K562 treated with DMSO at 1 percent for 48 hours (cell line): ENCODE data around the gene CRISP1. TPM values are rescaled to one million over a fixed set of nuclear protein-coding genes. Genes with fewer than 3 reads are reported as not detected.

ENCODE experiments used
- total RNA-seq: library from RNA; unstranded; fragments of 300-600 nt; gene quantifications from 2 replicates; pipeline ENCODE4 v1.2.3, GENCODE V29; 2022; ENCODE audit warnings: low replicate concordance; ENCODE audit errors: extremely low read depth

The CRISP1 gene
- not detected in 2 replicates for total RNA-seq

GRCh38 chr6:49866485-49866943 lies at the start of gene CRISP1:
CRISP1 (minus strand) TSS chr6:49866535; CDS start chr6:49857400, 9,135 bp downstream.

GRCh38 chr6:49787176-49787575 lies 79.2 kb downstream of the CRISP1 start, which contains the start of gene PGK2:
PGK2 (minus strand) TSS chr6:49787285; CDS start chr6:49787187, 98 bp downstream.

Other genes starting within 250 kb of the CRISP1 start
- 346 TPM in 1 of 2 replicates, not detected in the other for gene RHAG, start 229.7 kb downstream of the CRISP1 start, total RNA-seq
- not detected in 2 replicates for gene CRISP2, start 153.0 kb downstream of the CRISP1 start, total RNA-seq
- gene CRISP3, start 122.1 kb downstream of the CRISP1 start, total RNA-seq = not detected in 2 replicates
- not detected in 2 replicates for gene PGK2, start 79.2 kb downstream of the CRISP1 start, total RNA-seq
- gene DEFB114, start 97.6 kb upstream of the CRISP1 start, total RNA-seq = not detected in 2 replicates
- not detected in 2 replicates for gene DEFB113, start 103.1 kb upstream of the CRISP1 start, total RNA-seq
- gene DEFB110, start 155.5 kb upstream of the CRISP1 start, total RNA-seq = not detected in 2 replicates
- gene DEFB112, start 183.4 kb upstream of the CRISP1 start, total RNA-seq = not detected in 2 replicates